GM18519 (cell line): ENCODE data around the gene PLXNB3.

Experiments used
- ATAC-seq: cut with Tn5 transposase; IDR thresholded peaks from one replicate; pipeline ENCODE4 v1.9.1; 2021; ENCODE audit warnings: mild to moderate bottlenecking, moderate library complexity; ENCODE audit not compliant: unreplicated experiment, low FRiP score

The PLXNB3 gene

GRCh38 chrX:153772316-153773217 is 8.5 kb downstream of the PLXNB3 start:
- ATAC-seq: no peak

DNA sequence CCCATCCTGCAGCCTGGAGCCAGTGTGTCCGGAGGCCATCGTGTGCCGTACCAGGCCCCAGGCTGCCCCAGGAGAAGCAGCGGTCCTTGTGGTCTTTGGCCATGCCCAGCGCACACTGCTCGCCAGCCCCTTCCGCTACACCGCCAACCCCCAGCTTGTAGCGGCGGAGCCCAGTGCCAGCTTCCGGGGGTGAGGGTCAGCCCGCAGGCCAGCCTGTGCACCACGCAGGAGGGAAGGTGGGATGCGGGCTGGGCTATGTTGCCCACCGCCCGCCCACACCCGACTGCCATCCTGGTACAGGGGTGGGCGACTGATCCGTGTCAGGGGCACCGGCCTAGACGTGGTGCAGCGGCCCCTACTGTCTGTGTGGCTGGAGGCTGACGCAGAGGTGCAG is 9.2 kb downstream of the PLXNB3 start:
- no peak for ATAC-seq

- ATAC-seq: no peak
These were observed 9.9 kb downstream of the PLXNB3 start for GRCh38 chrX:153773741-153774575.

DNA sequence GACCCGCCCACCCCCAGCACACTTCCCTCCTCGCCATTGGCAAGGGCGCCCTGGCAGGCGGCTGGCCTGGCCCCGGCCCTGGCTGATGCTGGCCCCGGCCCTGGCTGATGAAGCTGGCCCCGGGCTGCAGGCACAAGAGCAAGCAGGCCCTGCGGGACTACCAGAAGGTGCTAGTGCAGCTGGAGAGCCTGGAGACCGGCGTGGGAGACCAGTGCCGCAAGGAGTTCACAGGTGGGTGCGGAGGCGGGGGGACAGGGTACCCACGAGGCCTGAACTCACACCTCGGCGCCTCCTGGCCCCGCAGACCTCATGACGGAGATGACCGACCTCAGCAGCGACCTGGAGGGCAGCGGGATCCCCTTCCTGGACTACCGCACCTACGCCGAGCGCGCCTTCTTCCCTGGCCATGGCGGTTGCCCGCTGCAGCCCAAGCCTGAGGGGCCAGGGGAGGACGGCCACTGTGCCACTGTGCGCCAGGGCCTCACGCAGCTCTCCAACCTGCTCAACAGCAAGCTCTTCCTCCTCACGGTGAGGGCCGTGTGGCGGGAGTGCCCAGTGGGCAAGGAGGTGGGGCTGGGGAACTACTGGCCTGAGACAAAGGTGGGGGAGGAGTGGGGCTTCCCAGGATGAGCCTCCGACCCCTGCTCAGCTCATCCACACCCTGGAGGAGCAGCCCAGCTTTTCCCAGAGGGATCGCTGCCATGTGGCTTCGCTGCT is 10.7 kb downstream of the PLXNB3 start:
- no peak for ATAC-seq

DNA sequence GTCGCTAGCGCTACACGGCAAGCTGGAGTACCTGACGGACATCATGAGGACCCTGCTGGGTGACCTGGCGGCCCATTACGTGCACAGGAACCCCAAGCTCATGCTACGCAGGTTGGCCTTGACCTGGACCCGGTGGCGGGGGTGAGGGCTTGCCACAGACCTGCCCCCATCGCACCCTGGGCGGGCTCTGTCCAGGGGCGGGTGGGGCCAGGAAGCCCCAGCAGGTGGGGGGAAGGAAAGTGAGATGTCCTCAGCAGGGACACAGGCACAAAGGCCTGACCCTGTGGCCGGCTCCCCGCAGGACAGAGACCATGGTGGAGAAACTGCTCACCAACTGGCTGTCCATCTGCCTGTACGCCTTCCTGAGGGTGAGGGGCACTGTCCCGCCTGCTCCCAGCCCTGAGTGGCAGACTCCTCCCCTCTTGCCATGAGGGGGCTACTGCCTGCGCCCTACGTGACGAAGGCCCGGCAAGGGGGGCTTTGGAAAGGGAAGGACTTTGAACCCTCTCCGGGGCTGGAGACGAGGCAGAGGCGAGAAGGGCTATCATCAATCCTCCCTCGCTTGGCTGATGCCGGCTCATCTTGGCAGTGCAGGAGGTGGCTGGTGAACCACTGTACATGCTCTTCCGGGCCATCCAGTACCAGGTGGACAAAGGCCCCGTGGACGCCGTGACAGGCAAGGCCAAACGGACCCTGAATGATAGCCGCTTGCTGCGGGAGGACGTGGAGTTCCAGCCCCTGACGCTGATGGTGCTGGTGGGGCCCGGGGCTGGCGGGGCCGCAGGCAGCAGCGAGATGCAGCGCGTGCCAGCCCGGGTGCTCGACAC is 11.5 kb downstream of the PLXNB3 start:
- ATAC-seq: no peak

DNA sequence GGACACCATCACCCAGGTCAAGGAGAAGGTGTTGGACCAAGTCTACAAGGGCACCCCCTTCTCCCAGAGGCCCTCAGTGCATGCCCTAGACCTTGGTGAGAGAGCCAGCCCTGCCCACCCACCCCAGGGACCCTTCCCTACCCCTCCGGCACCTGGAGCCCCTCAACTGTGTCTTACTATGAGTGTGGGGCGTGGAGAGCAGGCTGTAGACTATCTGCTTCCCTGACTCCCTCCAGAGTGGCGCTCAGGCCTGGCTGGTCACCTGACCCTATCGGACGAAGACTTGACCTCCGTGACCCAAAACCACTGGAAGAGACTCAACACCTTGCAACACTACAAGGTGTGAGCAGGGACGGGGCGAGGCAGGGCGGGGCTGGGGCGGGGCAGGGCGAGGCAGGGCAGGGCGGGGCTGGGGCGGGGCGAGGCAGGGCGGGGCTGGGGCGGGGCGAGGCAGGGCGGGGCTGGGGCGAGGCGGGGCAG is 12.1 kb downstream of the PLXNB3 start:
- ATAC-seq: no peak

GRCh38 chrX:153776611-153777045 is 12.6 kb downstream of the PLXNB3 start:
- no peak for ATAC-seq

DNA sequence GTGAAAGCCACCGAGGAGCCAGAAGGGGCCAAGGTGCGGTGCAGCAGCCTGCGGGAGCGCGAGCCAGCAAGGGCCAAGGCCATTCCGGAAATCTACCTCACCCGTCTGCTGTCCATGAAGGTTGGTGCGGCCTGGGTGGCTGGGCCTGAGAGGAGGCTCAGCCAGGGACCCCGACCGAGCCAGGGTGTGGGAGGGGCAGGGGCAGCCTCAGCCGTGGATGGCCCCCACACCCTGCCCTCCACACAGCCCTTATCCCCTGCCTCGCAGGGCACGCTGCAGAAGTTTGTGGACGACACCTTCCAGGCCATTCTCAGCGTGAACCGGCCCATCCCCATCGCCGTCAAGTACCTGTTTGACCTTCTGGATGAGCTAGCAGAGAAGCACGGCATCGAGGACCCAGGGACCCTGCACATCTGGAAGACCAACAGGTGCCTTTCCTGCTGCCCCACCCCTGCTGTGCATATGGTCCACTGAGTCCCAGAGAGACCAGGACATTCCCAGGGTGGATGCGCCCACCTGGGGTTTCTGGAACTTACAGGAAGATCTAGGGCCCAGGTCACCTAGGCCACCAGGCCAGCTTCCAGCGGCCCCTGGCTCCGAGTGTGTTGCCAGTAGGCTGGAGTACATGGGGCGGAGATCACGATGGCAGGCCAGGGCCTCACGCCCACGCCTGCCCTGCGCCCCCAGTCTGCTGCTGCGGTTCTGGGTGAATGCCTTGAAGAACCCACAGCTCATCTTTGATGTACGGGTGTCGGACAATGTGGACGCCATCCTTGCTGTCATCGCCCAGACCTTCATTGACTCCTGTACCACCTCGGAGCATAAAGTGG is 13.4 kb downstream of the PLXNB3 start:
- ATAC-seq: no peak

DNA sequence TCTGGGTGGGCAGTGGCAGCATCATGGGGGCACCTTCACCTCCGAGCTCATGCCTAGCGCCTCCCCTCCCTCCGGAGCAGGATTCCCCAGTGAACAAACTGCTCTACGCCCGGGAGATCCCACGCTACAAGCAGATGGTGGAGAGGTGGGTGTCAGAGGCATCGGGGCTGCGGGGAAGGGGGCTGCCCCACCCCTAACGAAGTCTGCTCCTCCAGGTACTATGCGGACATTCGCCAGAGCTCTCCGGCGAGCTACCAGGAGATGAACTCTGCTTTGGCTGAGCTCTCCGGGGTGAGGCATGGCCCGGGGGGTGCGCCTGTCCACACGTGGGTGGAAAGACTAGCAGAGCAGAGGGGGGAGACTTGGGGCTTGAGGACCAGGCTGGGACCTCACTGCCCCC is 14.1 kb downstream of the PLXNB3 start:
- no peak for ATAC-seq

- ATAC-seq: no peak
These were observed 14.6 kb downstream of the PLXNB3 start for GRCh38 chrX:153778684-153779101.

DNA sequence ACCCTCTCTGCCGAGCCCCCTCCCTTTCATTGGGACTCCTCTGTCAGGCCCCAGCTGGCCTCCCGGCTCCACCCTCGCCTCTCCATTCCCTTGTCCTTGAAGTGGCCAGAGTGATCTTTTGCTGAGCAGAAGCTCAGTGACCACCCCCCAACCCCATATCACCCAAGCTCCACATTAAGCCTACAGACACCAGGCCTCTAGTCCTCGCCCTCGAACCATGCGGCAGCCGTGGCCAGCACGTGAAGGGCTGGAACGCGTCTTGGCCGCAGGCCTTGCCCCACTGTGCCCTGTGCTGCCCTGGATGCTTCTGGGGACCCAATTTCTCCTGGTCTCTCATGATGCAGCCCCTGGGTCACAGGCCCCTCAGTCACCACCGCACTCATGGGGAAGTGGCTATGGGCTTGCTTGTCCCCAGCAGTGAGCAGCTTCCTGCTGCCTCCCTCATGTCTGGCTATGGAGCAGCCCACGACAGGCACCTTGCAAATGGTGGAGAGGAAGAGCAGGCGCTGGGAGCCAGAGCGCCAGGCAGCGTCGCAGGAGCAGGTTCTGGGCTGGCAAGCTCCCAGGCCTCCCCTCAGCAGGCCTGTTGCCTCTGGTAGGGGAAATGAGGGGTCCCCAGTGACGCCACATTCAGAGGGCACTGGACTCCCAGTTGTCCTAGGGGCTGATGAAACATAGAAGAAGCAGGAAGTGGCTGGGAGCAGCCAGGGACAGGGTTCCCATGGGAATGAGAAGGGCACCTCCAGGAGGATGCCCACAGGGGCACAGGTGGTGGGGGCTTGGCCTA is 16.0 kb downstream of the PLXNB3 start:
- ATAC-seq: no peak

- no peak for ATAC-seq
These were observed 16.8 kb downstream of the PLXNB3 start, which contains the start of gene SRPK3 for GRCh38 chrX:153780678-153781427. Gene SRPK3 (plus strand): TSS chrX:153781041. CDS start chrX:153781087, 46 bp downstream.

- ATAC-seq: no peak
These were observed 17.5 kb downstream of the PLXNB3 start for GRCh38 chrX:153781428-153782047.

DNA sequence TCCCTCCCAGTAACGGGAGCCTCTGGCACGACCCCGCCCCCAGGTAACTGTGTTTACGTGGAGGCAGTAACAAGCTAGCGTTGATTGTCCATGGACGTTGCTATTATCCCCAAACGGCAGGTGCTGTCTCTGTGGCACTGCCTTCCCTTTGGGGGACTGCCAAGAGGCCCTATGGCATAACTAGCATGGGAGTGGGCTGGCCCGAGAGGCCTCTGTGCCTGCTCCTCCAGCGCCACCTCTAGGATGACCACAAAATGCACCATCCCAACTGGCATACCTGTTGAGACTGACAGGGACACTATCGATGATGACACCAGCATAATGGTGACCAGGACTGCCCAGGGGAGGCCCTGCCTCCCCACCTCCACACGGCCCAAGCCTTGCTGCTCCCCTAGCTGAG is 18.3 kb downstream of the PLXNB3 start:
- ATAC-seq: no peak

- ATAC-seq: no peak
These were observed 18.8 kb downstream of the PLXNB3 start for GRCh38 chrX:153782871-153783270.

DNA sequence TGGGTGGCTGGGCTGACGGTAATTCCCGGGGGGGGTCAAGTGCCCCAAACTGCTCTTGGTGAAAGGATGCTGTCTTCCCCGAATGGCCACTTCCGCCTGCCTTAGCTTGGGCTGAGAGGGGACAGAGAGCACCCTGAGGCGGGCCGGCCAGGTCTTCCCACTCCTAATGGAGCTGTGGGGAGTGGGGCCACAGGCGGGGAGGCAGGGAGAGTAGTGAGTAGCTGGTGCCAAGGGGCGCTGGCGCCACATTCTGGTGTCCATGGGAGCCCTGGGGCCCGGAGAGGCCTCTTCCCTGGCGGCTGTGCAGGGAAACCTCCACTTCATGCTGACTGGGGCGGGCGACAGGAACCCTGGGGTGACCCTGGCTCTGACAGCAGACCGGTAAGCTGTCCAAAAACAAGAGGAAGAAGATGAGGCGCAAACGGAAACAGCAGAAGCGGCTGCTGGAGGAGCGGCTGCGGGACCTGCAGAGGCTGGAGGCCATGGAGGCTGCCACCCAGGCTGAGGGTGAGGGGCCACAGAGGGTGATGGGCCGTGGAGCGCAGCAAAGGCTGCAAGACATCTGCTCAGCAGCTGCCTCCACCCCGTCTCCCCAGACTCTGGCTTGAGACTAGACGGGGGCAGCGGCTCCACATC is 19.4 kb downstream of the PLXNB3 start:
- ATAC-seq: no peak
